ENCODE data around the gene ACACA.

GRCh38 chr17:37138571-37139120, 268.0 kb downstream of the ACACA start:
- TF ChIP-seq CTCF (conservative IDR thresholded peaks at IDR 0.05 in 1 of 2, IDR thresholded peaks at IDR 0.05 in 1 of 2; ENCODE audit: extremely low read depth in 1 of 2, insufficient read depth in 1 of 2, low read depth in 1 of 2, low read length in 2 of 2) (no peak), EZH2 (IDR thresholded peaks at IDR 0.05; ENCODE audit: borderline replicate concordance, low read length) (no peak)
